Measurements from ENCODE around the gene GGTA1. TPM values are rescaled to one million over a fixed set of nuclear protein-coding genes. Genes with fewer than 3 reads are reported as not detected.

Gene GGTA1
- total and polyA plus RNA-seq, 4 donors, result 2.4 to 3.3 (median 2.8) TPM

- Histone ChIP-seq H3K4me3 (ENCODE audit: low read depth in 1 of 3, low read length in 3 of 3) (no peak overlapping the region), H3K9ac (ENCODE audit: low read depth in 1 of 2, low read length in 2 of 2) (no peak overlapping the region), H3K36me3 (ENCODE audit: control insufficient read depth in 4 of 4, insufficient read depth in 3 of 4, low read depth in 1 of 4, low read length in 3 of 4) (no peaks in the 10 kb centered on the region), H3K27me3 (ENCODE audit: control insufficient read depth in 4 of 4, insufficient read depth in 4 of 4, low read length in 3 of 4) (no peaks in the 10 kb centered on the region), H3K4me1 (ENCODE audit: control insufficient read depth in 4 of 4, insufficient read depth in 4 of 4, low read length in 3 of 4) (no peaks in the 10 kb centered on the region), H3K9me3 (ENCODE audit: control insufficient read depth in 4 of 4, low read length in 3 of 4) (no peaks in the 10 kb centered on the region), H3K27ac (ENCODE audit: low read depth in 1 of 2, low read length in 2 of 2) (peak overlapping the region in 1 of 2 donors; percentile 25)
- TF ChIP-seq YY1 (IDR thresholded peaks at IDR 0.05) (no peak), REST (IDR thresholded peaks at IDR 0.05) (no peak), RAD21 (IDR thresholded peaks at IDR 0.05) (no peak), FOXA1 (IDR thresholded peaks at IDR 0.05) (no peak), FOXA2 (IDR thresholded peaks at IDR 0.05) (no peak), SP1 (IDR thresholded peaks at IDR 0.05) (no peak), ATF3 (IDR thresholded peaks at IDR 0.05) (no peak), HNF4A (conservative IDR thresholded peaks at IDR 0.05) (no peak), JUND (IDR thresholded peaks at IDR 0.05) (no peak), RXRA (IDR thresholded peaks at IDR 0.05) (no peak), TAF1 (conservative IDR thresholded peaks at IDR 0.05) (no peak), GABPA (IDR thresholded peaks at IDR 0.05 in 1 of 2, conservative IDR thresholded peaks at IDR 0.05 in 1 of 2) (no peak), EGR1 (IDR thresholded peaks at IDR 0.05; ENCODE audit: low read depth in 2 of 2) (no peak)
- WGBS, result 75% methylated on average over 15 of the region's 15 CpGs
- DNase-seq (ENCODE audit: low spot score), result no peak
Observed at GRCh38 chr9:121510766-121511550, 11.3 kb upstream of the GGTA1 start.

DNA sequence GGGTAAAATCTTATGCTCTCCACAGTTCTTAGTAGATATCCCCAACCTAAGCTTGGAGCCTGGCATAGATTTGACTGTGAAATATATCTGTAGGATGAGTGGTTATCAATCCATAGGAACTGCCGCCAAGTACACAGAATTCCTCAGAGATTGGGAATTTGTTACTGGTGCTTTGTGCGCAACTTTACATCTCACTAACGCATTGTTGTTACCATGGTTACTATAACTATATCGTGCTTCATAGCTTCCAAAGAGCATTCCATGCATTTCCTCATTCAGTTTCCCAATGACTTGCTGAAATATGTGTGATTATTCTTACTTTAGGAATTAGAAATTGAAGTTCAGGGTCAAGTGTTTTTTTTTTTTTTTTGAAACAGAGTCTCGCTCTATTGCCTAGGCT, 9.5 kb upstream of the GGTA1 start:
- Histone ChIP-seq H3K9me3 (ENCODE audit: control insufficient read depth in 4 of 4, low read length in 3 of 4) (no peaks in the 10 kb centered on the region), H3K4me3 (ENCODE audit: low read depth in 1 of 3, low read length in 3 of 3) (no peak overlapping the region)
- WGBS, result 97% methylated on average over 5 of the region's 5 CpGs

More for the DNA sequence above, 9.5 kb upstream of the GGTA1 start:
- H3K27me3 ChIP-seq (ENCODE audit: control insufficient read depth in 4 of 4, insufficient read depth in 4 of 4, low read length in 3 of 4), result no peaks in the 10 kb centered on the region
- no peaks in the 10 kb centered on the region for H3K4me1 ChIP-seq (ENCODE audit: control insufficient read depth in 4 of 4, insufficient read depth in 4 of 4, low read length in 3 of 4)
- no peaks in the 10 kb centered on the region for H3K36me3 ChIP-seq (ENCODE audit: control insufficient read depth in 4 of 4, insufficient read depth in 3 of 4, low read depth in 1 of 4, low read length in 3 of 4)
- H3K27ac ChIP-seq (ENCODE audit: low read depth in 1 of 2, low read length in 2 of 2), result no peak overlapping the region
- TF ChIP-seq, protein P1, sequence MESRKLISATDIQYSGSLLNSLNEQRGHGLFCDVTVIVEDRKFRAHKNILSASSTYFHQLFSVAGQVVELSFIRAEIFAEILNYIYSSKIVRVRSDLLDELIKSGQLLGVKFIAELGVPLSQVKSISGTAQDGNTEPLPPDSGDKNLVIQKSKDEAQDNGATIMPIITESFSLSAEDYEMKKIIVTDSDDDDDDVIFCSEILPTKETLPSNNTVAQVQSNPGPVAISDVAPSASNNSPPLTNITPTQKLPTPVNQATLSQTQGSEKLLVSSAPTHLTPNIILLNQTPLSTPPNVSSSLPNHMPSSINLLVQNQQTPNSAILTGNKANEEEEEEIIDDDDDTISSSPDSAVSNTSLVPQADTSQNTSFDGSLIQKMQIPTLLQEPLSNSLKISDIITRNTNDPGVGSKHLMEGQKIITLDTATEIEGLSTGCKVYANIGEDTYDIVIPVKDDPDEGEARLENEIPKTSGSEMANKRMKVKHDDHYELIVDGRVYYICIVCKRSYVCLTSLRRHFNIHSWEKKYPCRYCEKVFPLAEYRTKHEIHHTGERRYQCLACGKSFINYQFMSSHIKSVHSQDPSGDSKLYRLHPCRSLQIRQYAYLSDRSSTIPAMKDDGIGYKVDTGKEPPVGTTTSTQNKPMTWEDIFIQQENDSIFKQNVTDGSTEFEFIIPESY (IDR thresholded peaks at IDR 0.05), result no peak
- TF ChIP-seq NR2F2 (IDR thresholded peaks at IDR 0.05), result no peak
- TF ChIP-seq RXRA (IDR thresholded peaks at IDR 0.05), result no peak
- no peak for TF ChIP-seq MAX (IDR thresholded peaks at IDR 0.05)
- no peak for TF ChIP-seq RAD21 (IDR thresholded peaks at IDR 0.05)
- TF ChIP-seq SP1 (IDR thresholded peaks at IDR 0.05), result no peak
- no peak for TF ChIP-seq HNF4A (conservative IDR thresholded peaks at IDR 0.05)
- no peak for TF ChIP-seq JUND (IDR thresholded peaks at IDR 0.05)
- no peak for TF ChIP-seq REST (IDR thresholded peaks at IDR 0.05)
- TF ChIP-seq FOXA2 (IDR thresholded peaks at IDR 0.05), result no peak
- no peak for TF ChIP-seq HNF4G (IDR thresholded peaks at IDR 0.05)
- TF ChIP-seq TAF1 (conservative IDR thresholded peaks at IDR 0.05), result no peak
- no peak for TF ChIP-seq FOXA1 (IDR thresholded peaks at IDR 0.05)
- no peak for TF ChIP-seq GABPA (IDR thresholded peaks at IDR 0.05 in 1 of 2, conservative IDR thresholded peaks at IDR 0.05 in 1 of 2)
- no peak for TF ChIP-seq EGR1 (IDR thresholded peaks at IDR 0.05; ENCODE audit: low read depth in 2 of 2)
- TF ChIP-seq YY1 (IDR thresholded peaks at IDR 0.05), result no peak
- DNase-seq (ENCODE audit: low spot score), result no peak
- no peak overlapping the region for H3K9ac ChIP-seq (ENCODE audit: low read depth in 1 of 2, low read length in 2 of 2)
